Ammon's horn (tissue), 1 donor: Measurements from ENCODE around the gene LNPEP.
A peak's percentile ranks its signal among the peaks of the same experiment; 100 is the strongest.
"Not testable (repeated sequence)": the region's sequence is repeated elsewhere in the genome, so short reads cannot be mapped to it uniquely, and the experiment has no call there.

Source experiments
- DNase-seq: peaks from one replicate; pipeline ENCODE4 v3.0.0-alpha.2; 2016; ENCODE audit warnings: low spot score

LNPEP gene

GRCh38 chr5:96930058-96930457 lies 5.8 kb upstream of the LNPEP start:
- DNase-seq: no peak

- DNase-seq: no peak
Measured at GRCh38 chr5:96930589-96930988, 5.3 kb upstream of the LNPEP start.

- not testable (repeated sequence) for DNase-seq
Measured at GRCh38 chr5:96931037-96931436, 4.8 kb upstream of the LNPEP start.

- DNase-seq: peak; percentile 53
Measured at GRCh38 chr5:96931605-96932004, 4.3 kb upstream of the LNPEP start.

- DNase-seq: no peak
Measured at GRCh38 chr5:96932026-96932425, 3.9 kb upstream of the LNPEP start.

- no peak for DNase-seq
Measured at GRCh38 chr5:96933764-96934707, 1.8 kb upstream of the LNPEP start.

GRCh38 chr5:96934708-96935558 lies 947 bp upstream of the LNPEP start:
- DNase-seq: peak; percentile 97

GRCh38 chr5:96936431-96937320 lies 796 bp downstream of the LNPEP start:
- DNase-seq: peak; percentile 55

GRCh38 chr5:96940586-96940985 lies 4.7 kb downstream of the LNPEP start:
- no peak for DNase-seq

- DNase-seq: no peak
Measured at GRCh38 chr5:96941140-96941539, 5.3 kb downstream of the LNPEP start.

GRCh38 chr5:96942078-96942477 lies 6.2 kb downstream of the LNPEP start:
- no peak for DNase-seq

- DNase-seq: no peak
Measured at GRCh38 chr5:96942911-96943310, 7.0 kb downstream of the LNPEP start.

GRCh38 chr5:96943799-96944198 lies 7.9 kb downstream of the LNPEP start:
- DNase-seq: no peak

GRCh38 chr5:96945144-96945897 lies 9.4 kb downstream of the LNPEP start:
- no peak for DNase-seq

- DNase-seq: no peak
Measured at GRCh38 chr5:96946381-96946780, 10.5 kb downstream of the LNPEP start.

GRCh38 chr5:96952118-96952750 lies 16.4 kb downstream of the LNPEP start:
- DNase-seq: no peak

- no peak for DNase-seq
Measured at GRCh38 chr5:96952974-96953730, 17.3 kb downstream of the LNPEP start.

GRCh38 chr5:96957254-96958049 lies 21.6 kb downstream of the LNPEP start:
- DNase-seq: no peak

GRCh38 chr5:96958977-96959376 lies 23.1 kb downstream of the LNPEP start:
- DNase-seq: no peak
